Motor neuron (in vitro differentiated cells): Measurements from ENCODE around the gene TTN. TPM values are rescaled to one million over a fixed set of nuclear protein-coding genes. Genes with fewer than 3 reads are reported as not detected.
"Not testable (repeated sequence)": the region's sequence is repeated elsewhere in the genome, so short reads cannot be mapped to it uniquely, and the experiment has no call there.

Experiments
- ATAC-seq, 8 experiments: fragments of 200-7000 bp; cut with Tn5 transposase; replicated peaks in 6 of 8; 2 replicates each; pipeline ENCODE4 v1.8.0; 2021; ENCODE audit warnings: mild to moderate bottlenecking in 8 of 8, moderate library complexity in 8 of 8
- H3K27ac ChIP-seq, 2 donors: fragments of 250-450 bp; sonication (Bioruptor Pico); 2 replicates each; pipeline ENCODE4 v1.9.0; 2021; ENCODE audit warnings: antibody characterized with exemption in 2 of 2, mild to moderate bottlenecking in 2 of 2, moderate library complexity in 1 of 2
- H3K4me1 ChIP-seq, 2 donors: fragments of 250-450 bp; sonication (Bioruptor Pico); replicated peaks in 1 of 2; 2 replicates each; pipeline ENCODE4 v1.6.1; 2021; ENCODE audit warnings: antibody characterized with exemption in 2 of 2, mild to moderate bottlenecking in 2 of 2, moderate library complexity in 1 of 2
- H3K4me3 ChIP-seq, 5 donors: fragments of 250-450 bp; sonication (Bioruptor Pico); 2 replicates each; pipeline ENCODE4 v1.9.0; 2021; ENCODE audit warnings: antibody characterized with exemption in 5 of 5, mild to moderate bottlenecking in 5 of 5, moderate library complexity in 4 of 5
- WGBS, 10 experiments: fragments of 450-650 bp; shearing (Covaris generic); methylation state at CpG; one replicate each; pipeline ENCODE4 v1.0.0; 2022; 5-methylcytosine and 5-hydroxymethylcytosine counted together
- in situ Hi-C, 9 experiments: fragments of 400-800 bp; cut with MboI; loops; one replicate each; pipeline ENCODE4 v1.15.0; 2021; ENCODE audit warnings: low sequenced_read_pairs in 9 of 9, low pct_unique_long_range_greater_than_20kb in 2 of 9; ENCODE audit not compliant: unreplicated experiment in 9 of 9
- total RNA-seq, 8 experiments: library from RNA; unstranded; fragments of 300-600 nt; gene quantifications; 2 replicates each; pipeline versions ENCODE4 v1.2.3 to v1.2.4, GENCODE V29; 2022

Gene TTN
- total RNA-seq, 8 experiments from 2014 or later: 0.27 to 2.1 (median 0.90) TPM

DNA sequence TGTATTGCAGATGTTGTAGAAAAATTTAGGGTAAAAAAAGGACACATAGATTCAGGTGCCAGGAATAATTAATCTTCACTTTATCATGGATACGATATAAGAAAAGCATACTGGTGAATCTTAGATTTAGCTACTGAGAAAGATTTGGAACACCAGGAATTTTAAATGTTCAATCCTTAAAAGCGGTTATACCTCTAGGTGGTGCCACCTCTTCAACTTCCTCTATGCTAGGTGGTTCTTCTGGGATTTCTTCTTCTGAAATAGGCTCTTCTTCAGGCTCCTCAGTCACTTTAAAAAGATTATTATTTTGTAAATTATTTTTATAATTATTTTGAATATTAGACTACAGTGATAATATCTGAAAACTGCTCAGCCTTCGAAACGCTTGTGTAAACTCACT, 133.1 kb downstream of the TTN start:
- Histone ChIP-seq H3K4me1 (no peaks in the 10 kb centered on the region), H3K27ac (no peak overlapping the region), H3K4me3 (no peak overlapping the region)
- no peak for ATAC-seq
- in situ Hi-C loops: no loop called here
- 58 to 88% (median 75%) methylated on average over 2 to 4 of the region's 4 CpGs for WGBS, 10 experiments

DNA sequence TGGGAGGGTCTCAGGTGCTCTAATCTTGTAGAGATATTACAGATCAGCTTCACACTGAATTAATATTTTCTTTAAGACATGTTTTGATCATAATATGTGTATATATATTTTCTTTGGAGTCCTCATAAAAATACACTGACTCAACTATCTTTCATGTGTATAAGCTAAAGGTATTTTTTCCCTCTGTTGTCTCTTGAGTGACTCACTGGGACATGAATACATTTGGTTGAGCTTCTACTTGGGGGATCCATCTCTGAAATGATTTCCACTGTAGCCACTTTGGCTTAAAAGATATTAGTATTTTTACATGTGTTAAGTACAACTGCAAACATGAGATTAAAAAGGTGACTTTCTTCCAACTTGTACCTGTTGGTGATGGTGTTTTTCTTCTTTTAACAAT, 140.8 kb downstream of the TTN start:
- Histone ChIP-seq H3K4me1 (no peaks in the 10 kb centered on the region), H3K4me3 (no peak overlapping the region), H3K27ac (no peak overlapping the region)
- in situ Hi-C loops: no loop called here
- no peak for ATAC-seq

DNA sequence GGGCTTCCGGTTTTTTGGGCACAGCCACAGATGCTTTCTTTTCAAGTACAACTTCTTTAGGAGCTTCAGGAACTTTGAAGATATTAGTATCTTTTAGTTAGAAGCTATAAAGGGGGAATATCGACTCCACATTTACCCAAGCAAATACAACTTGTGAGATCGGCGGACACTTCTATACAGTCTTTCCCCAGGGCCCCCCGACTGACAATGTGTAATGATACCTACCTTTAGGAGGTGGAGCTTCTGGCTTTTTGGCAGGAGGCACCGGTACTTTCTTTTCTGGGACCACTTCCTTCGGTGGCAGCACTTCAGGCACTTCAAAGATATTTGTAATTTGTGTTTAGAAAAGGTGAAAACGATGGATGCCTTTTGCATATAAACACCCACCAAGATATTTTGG, 148.7 kb downstream of the TTN start:
- H3K27ac ChIP-seq, H3K4me3 ChIP-seq, in situ Hi-C loops, ATAC-seq, H3K4me1 ChIP-seq: not testable (repeated sequence)
- no CpG with 5 or more reads among the region's 8 CpGs for WGBS, 10 experiments

DNA sequence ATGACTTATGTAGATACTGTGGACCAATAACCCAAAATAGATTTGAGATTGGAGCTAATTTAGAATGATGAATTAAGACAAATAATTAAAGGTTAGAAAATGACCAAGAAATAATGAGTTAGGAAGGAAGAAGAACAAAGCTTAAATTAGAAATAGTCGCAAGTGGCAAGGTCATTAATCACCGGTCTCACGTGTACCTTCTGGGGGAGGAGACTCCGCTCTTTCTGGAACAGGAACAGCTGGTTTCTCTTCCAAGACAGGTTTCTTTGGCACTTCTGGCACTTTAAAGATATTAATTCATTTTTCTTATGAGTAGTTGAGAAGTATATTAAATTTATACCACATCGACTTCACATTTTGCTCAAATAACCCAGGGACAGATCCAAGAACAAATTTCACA, 156.7 kb downstream of the TTN start:
- no peak for ATAC-seq
- 28 to 94% (median 71%) methylated on average over 1 to 5 of the region's 5 CpGs for WGBS, 10 experiments
- in situ Hi-C loops: no loop called here
- H3K27ac ChIP-seq: no peak overlapping the region
- no peaks in the 10 kb centered on the region for H3K4me1 ChIP-seq
- H3K4me3 ChIP-seq: no peak overlapping the region

DNA sequence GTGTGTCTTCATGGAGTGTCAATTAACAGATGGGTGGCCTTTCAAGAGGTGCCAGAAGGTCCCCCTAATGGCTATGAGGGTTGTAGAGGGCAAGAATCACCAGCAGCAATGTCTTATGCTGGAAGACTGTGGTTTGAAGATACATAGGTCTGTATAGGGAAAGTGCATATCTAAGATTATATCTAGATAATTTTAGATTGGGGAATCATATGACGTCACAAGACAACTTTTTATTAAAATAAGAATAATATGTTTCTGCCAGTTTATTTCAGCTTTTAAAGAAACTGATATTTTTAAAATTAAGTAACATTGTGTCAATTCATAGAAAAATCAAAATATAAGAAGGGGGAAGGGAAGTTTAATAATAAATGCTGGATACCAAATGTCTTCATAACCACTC, 162.3 kb downstream of the TTN start:
- Histone ChIP-seq H3K27ac (no peak overlapping the region), H3K4me1 (no peaks in the 10 kb centered on the region), H3K4me3 (no peak overlapping the region)
- in situ Hi-C loops: no loop called here
- WGBS, 10 experiments: 38 to 100% (median 93%) methylated on average over 1 of the region's 1 CpG
- no peak for ATAC-seq

DNA sequence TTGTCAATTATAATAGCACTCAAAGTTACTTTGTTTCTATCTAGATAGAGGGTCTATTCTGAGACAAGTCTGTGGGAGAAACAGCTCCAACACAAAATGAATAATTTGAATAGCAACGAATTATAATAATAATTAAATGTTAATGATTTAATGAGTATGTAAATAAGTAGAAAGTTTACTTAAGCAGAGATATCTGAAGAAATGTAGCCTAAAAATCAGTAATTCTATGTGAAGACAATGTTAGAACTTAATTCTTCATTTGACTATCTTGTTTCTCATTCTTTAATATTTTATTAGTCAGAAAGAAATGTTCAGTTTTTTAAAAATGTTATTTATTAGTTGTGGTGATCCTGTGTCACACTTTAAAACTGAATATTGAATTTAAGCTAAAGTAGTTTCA, 165.7 kb downstream of the TTN start:
- 0 to 50% (median 18%) methylated on average over 1 of the region's 1 CpG; no CpG with 5 or more reads in 1 of the 10 experiments for WGBS, 10 experiments
- in situ Hi-C loops: no loop called here
- Histone ChIP-seq H3K4me1 (no peaks in the 10 kb centered on the region), H3K4me3 (no peak overlapping the region), H3K27ac (no peak overlapping the region)
- ATAC-seq: no peak

DNA sequence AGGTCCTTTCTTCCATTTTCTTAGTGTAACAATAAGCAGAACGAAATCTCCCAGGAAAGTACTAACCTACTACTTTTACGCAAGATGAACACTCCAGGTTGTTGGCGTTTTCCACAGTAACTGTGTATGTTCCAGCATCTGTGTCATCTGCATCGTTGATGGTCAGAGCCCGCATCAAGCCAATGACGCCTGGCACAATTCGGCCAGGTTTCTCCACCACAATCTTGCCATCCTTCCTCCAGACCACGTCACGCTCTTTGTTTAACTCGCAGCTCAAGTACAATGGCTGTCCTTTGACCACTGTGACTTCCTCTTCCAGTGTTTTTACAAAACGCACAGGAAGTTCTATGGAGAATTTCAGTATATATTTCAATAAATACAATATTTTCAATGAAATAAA, 171.3 kb downstream of the TTN start:
- in situ Hi-C loops: no loop called here
- H3K4me1 ChIP-seq: no peaks in the 10 kb centered on the region
- H3K4me3 ChIP-seq: no peak overlapping the region
- H3K27ac ChIP-seq: no peak overlapping the region
- ATAC-seq: no peak
- WGBS, 10 experiments: 66 to 100% (median 83%) methylated on average over 1 to 11 of the region's 11 CpGs

DNA sequence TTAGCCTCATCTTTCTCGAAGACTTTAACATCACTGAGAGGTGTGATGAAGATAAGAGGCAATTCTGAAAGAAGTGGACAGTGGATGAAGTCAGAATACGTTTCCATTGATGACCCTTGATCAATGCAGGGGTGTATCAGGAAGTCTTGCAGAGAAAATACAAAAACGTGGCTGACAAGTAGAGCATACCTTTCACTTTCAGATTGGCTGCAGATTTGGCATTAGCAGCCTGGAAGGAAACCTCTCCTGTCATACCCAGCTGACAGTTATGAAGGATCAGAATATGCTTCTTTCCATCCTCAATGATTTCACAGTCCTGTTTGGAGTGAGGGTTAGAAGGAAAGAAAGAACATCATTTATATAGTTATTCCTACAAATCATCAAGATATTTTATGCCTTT, 174.5 kb downstream of the TTN start:
- Histone ChIP-seq H3K4me3 (no peak overlapping the region), H3K27ac (no peak overlapping the region), H3K4me1 (no peaks in the 10 kb centered on the region)
- in situ Hi-C loops: no loop called here
- 8 to 51% (median 35%) methylated on average over 1 to 3 of the region's 3 CpGs; no CpG with 5 or more reads in 4 of the 10 experiments for WGBS, 10 experiments
- ATAC-seq: no peak

DNA sequence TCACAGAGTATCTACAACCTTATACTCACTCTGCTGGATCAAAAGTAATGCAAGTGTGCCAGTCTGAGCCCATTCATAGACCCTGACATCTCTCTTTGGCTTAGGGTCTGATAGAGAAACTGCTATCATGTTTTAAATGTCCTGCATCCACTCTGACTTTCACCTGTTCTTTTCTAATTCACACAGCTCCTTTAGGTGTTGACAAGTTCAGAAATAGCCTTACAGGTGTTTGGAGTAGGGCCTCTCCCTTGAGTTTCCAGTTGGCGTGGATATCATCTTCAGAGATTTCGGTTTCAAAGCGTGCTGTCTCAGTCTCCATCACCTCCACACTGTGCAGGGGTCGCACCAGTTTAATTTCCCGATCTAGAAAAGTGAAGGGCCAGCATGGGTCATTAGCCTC, 176.6 kb downstream of the TTN start:
- Histone ChIP-seq H3K4me1 (no peaks in the 10 kb centered on the region), H3K4me3 (no peak overlapping the region), H3K27ac (no peak overlapping the region)
- in situ Hi-C loops: no loop called here
- no peak for ATAC-seq
- WGBS, 10 experiments: 42 to 100% (median 87%) methylated on average over 2 to 5 of the region's 5 CpGs; no CpG with 5 or more reads in 2 of the 10 experiments

DNA sequence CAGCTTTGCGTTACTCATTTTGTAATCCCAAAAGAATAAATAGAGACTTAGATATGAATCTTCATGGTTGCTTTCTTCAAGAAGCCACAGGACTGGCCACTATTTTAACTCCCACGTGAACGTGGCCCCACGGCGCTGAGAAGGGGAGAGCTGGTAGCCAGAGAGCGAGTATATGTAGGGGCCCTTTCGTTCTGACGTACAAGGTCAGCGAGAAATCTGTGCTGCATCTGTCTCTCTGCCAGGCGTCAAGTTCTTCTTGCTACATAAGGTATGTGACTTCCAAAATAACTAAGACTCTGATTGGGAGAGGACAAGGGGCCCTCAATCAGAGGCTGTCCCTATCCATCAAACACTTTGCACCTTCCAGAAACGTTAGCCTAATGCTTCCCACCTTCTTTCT, 177.8 kb downstream of the TTN start:
- H3K4me1 ChIP-seq: no peaks in the 10 kb centered on the region
- no peak for ATAC-seq
- 56 to 95% (median 76%) methylated on average over 2 to 10 of the region's 11 CpGs; no CpG with 5 or more reads in 2 of the 10 experiments for WGBS, 10 experiments
- H3K27ac ChIP-seq: no peak overlapping the region
- no peak overlapping the region for H3K4me3 ChIP-seq
- in situ Hi-C loops: no loop called here

DNA sequence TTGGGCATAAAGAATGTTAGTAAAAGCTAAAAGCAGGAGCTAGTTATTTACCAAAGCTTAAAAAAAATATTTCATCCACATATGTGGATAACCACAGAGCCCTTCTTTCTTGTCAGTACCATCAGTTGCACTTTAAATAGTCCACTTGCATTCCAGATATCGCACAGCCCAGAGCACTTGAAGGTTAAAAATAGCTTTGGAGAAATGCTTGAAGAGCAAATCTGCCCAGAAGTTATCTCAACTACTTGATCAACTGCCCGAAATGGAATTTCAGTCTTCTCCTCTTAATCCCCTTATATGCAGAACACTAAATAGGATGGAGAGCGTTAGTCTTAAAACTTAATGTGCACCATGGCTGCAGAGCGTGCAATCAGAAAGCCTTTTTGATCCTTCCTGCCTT, 178.6 kb downstream of the TTN start:
- no peak for ATAC-seq
- H3K4me3 ChIP-seq: no peak overlapping the region
- WGBS, 10 experiments: 19 to 100% (median 90%) methylated on average over 1 to 4 of the region's 4 CpGs
- H3K4me1 ChIP-seq: no peaks in the 10 kb centered on the region
- H3K27ac ChIP-seq: no peak overlapping the region
- in situ Hi-C loops: no loop called here

DNA sequence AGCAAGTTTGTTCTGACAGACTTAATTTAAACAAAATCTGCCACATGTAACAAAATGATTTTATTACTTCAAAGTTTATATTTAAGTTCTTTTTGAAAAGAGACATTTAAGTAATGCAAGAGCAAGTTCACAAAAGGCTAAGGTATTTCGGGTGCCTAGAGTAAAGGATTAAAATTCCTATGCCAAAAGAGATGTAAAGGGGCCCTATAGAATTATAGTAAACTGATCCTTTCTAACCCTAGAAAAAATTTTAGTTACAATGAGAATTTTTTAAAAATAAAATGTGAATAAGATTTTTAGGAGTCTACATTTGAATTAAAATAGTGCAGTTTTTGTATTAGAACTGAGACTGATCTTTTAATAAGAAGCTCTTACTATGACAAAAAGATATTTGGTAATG, 179.8 kb downstream of the TTN start:
- no peaks in the 10 kb centered on the region for H3K4me1 ChIP-seq
- ATAC-seq: no peak
- no peak overlapping the region for H3K27ac ChIP-seq
- in situ Hi-C loops: no loop called here
- no peak overlapping the region for H3K4me3 ChIP-seq
- 17 to 100% (median 81%) methylated on average over 1 of the region's 1 CpG; no CpG with 5 or more reads in 1 of the 10 experiments for WGBS, 10 experiments

DNA sequence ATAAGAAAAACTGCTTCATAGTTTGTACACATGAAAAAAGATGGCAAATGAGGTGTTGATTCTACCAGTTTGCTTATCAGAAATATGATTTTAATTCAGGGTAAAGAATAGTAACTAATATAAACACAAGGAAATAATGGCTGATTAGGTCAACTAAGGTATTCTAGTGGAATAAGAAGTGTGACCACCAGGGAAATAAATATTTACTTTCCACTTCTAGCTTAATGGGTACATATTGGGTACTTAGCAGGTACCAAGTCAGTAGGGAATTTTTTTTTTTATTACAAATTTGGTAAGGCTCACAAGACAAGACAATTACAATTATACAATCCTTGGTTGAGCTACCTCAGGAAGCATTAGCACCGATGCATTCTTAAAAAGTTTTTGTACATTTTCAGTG, 191.3 kb downstream of the TTN start:
- Histone ChIP-seq H3K4me3 (no peak overlapping the region), H3K4me1 (no peaks in the 10 kb centered on the region), H3K27ac (no peak overlapping the region)
- in situ Hi-C loops: no loop called here
- ATAC-seq: no peak
- 75 to 100% (median 100%) methylated on average over 1 of the region's 1 CpG; no CpG with 5 or more reads in 5 of the 10 experiments for WGBS, 10 experiments

DNA sequence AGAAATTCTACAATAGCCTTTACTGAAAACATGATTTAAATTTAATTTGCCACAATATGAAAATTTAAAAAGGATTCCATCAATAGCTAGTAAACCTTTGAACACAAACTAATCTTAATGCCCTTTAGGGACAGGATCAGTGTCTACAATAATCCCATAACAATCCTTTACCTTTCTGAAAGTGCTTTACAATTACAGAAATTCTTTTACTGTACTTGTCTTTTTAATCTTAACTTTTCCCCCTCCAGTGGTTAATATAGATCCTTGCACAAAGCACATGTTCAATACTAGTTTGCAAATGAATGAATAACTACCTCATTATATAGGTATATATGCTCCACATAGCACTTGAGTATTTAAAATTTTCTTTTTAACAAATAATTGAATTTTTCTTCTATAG, 204.3 kb downstream of the TTN start:
- ATAC-seq: no peak

DNA sequence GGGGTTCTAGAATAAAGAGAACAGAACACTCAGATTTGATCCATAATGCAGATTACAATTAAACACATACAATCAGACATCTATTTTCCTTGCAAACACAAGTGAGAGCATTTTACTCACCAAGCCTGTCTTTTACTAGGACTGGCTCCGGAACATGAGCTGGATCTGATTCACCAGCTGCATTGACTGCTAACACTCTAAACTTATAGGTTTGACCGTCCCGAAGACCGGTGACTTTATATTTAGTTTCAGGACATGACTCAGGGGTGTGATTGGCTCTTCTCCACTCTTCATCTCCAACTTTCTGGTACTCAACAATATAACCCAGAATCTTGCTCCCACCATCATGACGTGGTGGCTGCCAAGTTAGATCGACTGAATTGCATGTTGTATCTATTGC, 214.6 kb downstream of the TTN start:
- 62 to 100% (median 92%) methylated on average over 2 to 6 of the region's 6 CpGs; no CpG with 5 or more reads in 2 of the 10 experiments for WGBS, 10 experiments
- in situ Hi-C loops: no loop called here
- Histone ChIP-seq H3K4me1 (no peaks in the 10 kb centered on the region), H3K27ac (no peak overlapping the region), H3K4me3 (no peak overlapping the region)
- ATAC-seq: no peak

More for the DNA sequence above, 204.3 kb downstream of the TTN start:
- Histone ChIP-seq H3K4me1 (no peaks in the 10 kb centered on the region), H3K27ac (no peak overlapping the region), H3K4me3 (no peak overlapping the region)
- in situ Hi-C loops: no loop called here
